Upper lobe of left lung (tissue), 6 donors: Measurements from ENCODE around the gene RPL34. TPM values are rescaled to one million over a fixed set of nuclear protein-coding genes. Genes with fewer than 3 reads are reported as not detected.

Experiments
- ATAC-seq, 2 donors: fragments of 200-7000 bp; cut with Tn5 transposase; one replicate each; pipeline ENCODE4 v1.9.1; 2022; ENCODE audit warnings: mild to moderate bottlenecking in 2 of 2, moderate library complexity in 2 of 2; ENCODE audit not compliant: low FRiP score in 2 of 2
- DNase-seq, 2 donors: peaks; one replicate each; pipeline ENCODE4 v3.0.0-alpha.2; 2019 to 2020
- H3K27ac ChIP-seq, 4 donors: fragments of 200-600 bp; sonication (generic); one replicate each; pipeline ENCODE4 v1.5.1; 2016 to 2019
- H3K27me3 ChIP-seq, 4 donors: fragments of 200-600 bp; sonication (generic); one replicate each; pipeline ENCODE4 v1.5.1; 2017 to 2019
- H3K36me3 ChIP-seq, 4 donors: fragments of 200-600 bp; sonication (generic); one replicate each; pipeline ENCODE4 v1.5.1; 2016 to 2019
- H3K4me1 ChIP-seq, 4 donors: fragments of 200-600 bp; sonication (generic); one replicate each; pipeline ENCODE4 v1.5.1; 2018 to 2019
- H3K4me3 ChIP-seq, 4 donors: fragments of 200-600 bp; sonication (generic); one replicate each; pipeline ENCODE4 v1.5.1; 2017 to 2019; ENCODE audit warnings: mild to moderate bottlenecking in 2 of 4, moderate library complexity in 1 of 4
- H3K9me3 ChIP-seq, 4 donors: fragments of 200-600 bp; sonication (generic); one replicate each; pipeline ENCODE4 v1.5.1; 2018 to 2019
- CTCF ChIP-seq, 6 experiments: fragments of 450-650 bp in 4 of 6; fragments of 200-600 bp in 2 of 6; sonication (generic) in 2 of 6; IDR thresholded peaks; one replicate each; pipeline ENCODE4 v1.5.1; 2016 to 2019; ENCODE audit warnings: antibody characterized with exemption in 6 of 6
- EP300 ChIP-seq, 4 donors: sonication (generic); formaldehyde crosslinking; IDR thresholded peaks; one replicate each; pipeline ENCODE4 v1.5.1; 2017; ENCODE audit warnings: antibody characterized with exemption in 4 of 4, control low read depth in 2 of 4
- POLR2A ChIP-seq, 4 donors: fragments of 450-650 bp; IDR thresholded peaks; one replicate each; pipeline ENCODE4 v1.5.1; 2016 to 2017; ENCODE audit warnings: antibody characterized with exemption in 4 of 4, mild to moderate bottlenecking in 2 of 4
- POLR2AphosphoS5 ChIP-seq, 2 donors: sonication (generic); formaldehyde crosslinking; IDR thresholded peaks; one replicate each; pipeline ENCODE4 v1.5.1; 2017; ENCODE audit warnings: antibody characterized with exemption in 2 of 2
- WGBS, 2 donors: methylation state at CpG; one replicate each; pipeline ENCODE4 v1.1.5; 2017 to 2018; 5-methylcytosine and 5-hydroxymethylcytosine counted together
- total RNA-seq, 6 donors: library from RNA; depleted of rRNA in 4 of 6; stranded (reverse); fragments of >200 nt in 4 of 6; gene quantifications; one replicate each; pipeline versions ENCODE4 v1.1.0 to v1.2.1, GENCODE V29; 2016 to 2021
- donor health status: DM: no; HTN: no; CAD: no; lungs with moderate emphysema.
- donor health status: DM: no; HTN: yes; CAD: no; lungs with severe emphysema.

Gene RPL34
- total RNA-seq, 6 donors from 2014 or later: 181 to 1,016 (median 526) TPM

DNA sequence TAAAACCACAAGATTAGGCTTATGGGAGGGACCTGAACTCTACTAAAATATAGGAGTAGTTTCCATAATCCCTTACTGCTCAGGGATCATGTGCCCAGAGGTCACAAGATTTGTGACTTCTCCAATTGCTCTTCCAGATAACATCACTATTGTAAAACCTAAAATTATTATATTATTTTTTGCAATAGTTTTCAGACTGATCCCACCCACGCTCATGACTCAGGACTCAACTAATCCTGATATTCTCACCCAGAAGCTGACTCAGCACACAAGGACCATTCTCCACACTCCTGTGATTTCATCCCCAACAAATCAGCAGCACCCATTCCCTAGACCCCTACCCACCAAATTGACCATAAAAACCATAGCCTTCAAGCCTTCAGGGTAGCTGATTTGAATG is 24.0 kb upstream of the RPL34 start:
- Histone ChIP-seq H3K36me3 (no peaks in the 10 kb centered on the region), H3K4me3 (no peak overlapping the region), H3K4me1 (peaks cover 0 to 2% (median 0%) of the 10 kb centered on the region in 4 donors), H3K27ac (no peak overlapping the region), H3K9me3 (no peaks in the 10 kb centered on the region), H3K27me3 (no peaks in the 10 kb centered on the region)
- 92 to 100% methylated on average over 1 of the region's 1 CpG for WGBS, 2 donors
- ATAC-seq: no peak
- no peak for DNase-seq
- TF ChIP-seq POLR2A (IDR thresholded peaks at IDR 0.05) (no peak), POLR2AphosphoS5 (IDR thresholded peaks at IDR 0.05) (no peak), EP300 (IDR thresholded peaks at IDR 0.05) (no peak), CTCF (IDR thresholded peaks at IDR 0.05) (no peak)

DNA sequence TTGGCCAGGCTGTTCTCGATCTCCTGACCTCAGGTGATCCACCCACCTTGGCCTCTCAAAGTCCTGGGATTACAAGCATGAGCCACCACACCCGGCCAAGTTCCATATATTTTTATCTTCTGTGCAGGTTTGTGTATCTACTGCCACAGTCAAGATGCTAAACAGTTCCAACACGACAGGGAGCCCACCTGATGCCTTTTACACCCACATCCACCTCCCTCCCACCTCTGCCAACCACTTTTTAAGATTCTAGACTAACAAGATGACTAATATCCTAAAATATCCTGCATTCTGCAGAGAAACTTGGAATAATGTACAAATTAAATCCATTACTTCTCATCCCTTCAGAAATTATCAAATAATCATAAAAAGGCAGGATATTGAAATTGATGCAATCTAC is 19.3 kb upstream of the RPL34 start:
- H3K27me3 ChIP-seq: no peaks in the 10 kb centered on the region
- no peaks in the 10 kb centered on the region for H3K4me1 ChIP-seq
- ATAC-seq: no peak
- H3K4me3 ChIP-seq: no peak overlapping the region
- H3K27ac ChIP-seq: no peak overlapping the region
- DNase-seq: no peak
- no peak for TF ChIP-seq EP300 (IDR thresholded peaks at IDR 0.05)
- no peak for TF ChIP-seq CTCF (IDR thresholded peaks at IDR 0.05)
- TF ChIP-seq POLR2A (IDR thresholded peaks at IDR 0.05): no peak
- TF ChIP-seq POLR2AphosphoS5 (IDR thresholded peaks at IDR 0.05): no peak
- no peaks in the 10 kb centered on the region for H3K9me3 ChIP-seq
- WGBS, 2 donors: 85 to 86% methylated on average over 3 of the region's 3 CpGs
- no peaks in the 10 kb centered on the region for H3K36me3 ChIP-seq

DNA sequence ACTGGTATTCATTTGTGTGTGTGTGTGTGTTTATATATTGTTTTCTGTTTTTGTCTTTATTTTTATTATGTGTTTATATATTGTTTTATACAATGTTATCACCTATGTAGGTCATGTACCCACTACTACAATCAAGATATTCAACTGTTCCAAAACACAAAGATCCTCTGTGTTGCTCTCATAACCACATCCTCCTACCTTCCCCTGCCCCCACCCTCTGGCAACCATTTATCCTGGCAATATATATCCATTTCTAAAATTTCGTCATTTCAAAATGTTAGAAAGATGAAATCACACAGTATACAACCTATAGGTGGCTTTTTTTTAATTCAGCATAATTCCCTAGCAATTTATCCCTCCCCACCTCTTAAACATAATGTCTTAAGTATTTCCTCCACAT is 18.8 kb upstream of the RPL34 start:
- no peaks in the 10 kb centered on the region for H3K27me3 ChIP-seq
- DNase-seq (no peak), ATAC-seq (no peak)
- H3K4me3 ChIP-seq: no peak overlapping the region
- H3K36me3 ChIP-seq: no peaks in the 10 kb centered on the region
- H3K27ac ChIP-seq: no peak overlapping the region
- 85 to 86% methylated on average over 1 of the region's 1 CpG for WGBS, 2 donors
- H3K9me3 ChIP-seq: no peaks in the 10 kb centered on the region
- TF ChIP-seq POLR2AphosphoS5 (IDR thresholded peaks at IDR 0.05): no peak
- no peak for TF ChIP-seq EP300 (IDR thresholded peaks at IDR 0.05)
- no peak for TF ChIP-seq POLR2A (IDR thresholded peaks at IDR 0.05)
- no peak for TF ChIP-seq CTCF (IDR thresholded peaks at IDR 0.05)
- no peaks in the 10 kb centered on the region for H3K4me1 ChIP-seq

DNA sequence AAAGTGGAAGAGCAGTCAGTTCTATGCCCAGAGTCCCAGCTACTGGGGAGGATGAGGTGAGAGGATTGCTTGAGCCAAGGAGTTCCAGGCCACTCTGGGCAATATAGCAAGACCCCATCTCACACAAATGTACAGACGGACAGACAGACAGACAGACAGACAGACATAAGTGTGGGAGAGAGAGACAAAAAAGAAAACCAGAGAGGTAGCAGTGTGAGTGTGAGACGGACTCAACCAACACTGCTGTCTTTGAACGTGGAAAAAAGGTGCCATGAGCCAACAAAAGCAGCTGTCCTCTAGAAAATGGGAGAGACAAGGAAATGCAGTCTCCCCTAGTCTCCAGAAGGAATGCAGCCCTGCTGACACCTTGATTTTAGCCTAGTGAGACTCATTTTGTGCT is 18.2 kb upstream of the RPL34 start:
- TF ChIP-seq CTCF (IDR thresholded peaks at IDR 0.05): no peak
- no peak for TF ChIP-seq POLR2AphosphoS5 (IDR thresholded peaks at IDR 0.05)
- no peak for TF ChIP-seq EP300 (IDR thresholded peaks at IDR 0.05)
- TF ChIP-seq POLR2A (IDR thresholded peaks at IDR 0.05): no peak
- Histone ChIP-seq H3K4me3 (no peak overlapping the region), H3K27me3 (no peaks in the 10 kb centered on the region), H3K27ac (no peak overlapping the region), H3K9me3 (no peaks in the 10 kb centered on the region), H3K36me3 (no peaks in the 10 kb centered on the region), H3K4me1 (no peaks in the 10 kb centered on the region)
- 75 to 86% methylated on average over 3 of the region's 3 CpGs for WGBS, 2 donors
- ATAC-seq: no peak
- DNase-seq: no peak

GRCh38 chr4:108607079-108607815 is 13.1 kb upstream of the RPL34 start:
- Histone ChIP-seq H3K27me3 (no peaks in the 10 kb centered on the region), H3K4me1 (no peaks in the 10 kb centered on the region), H3K27ac (no peak overlapping the region), H3K9me3 (no peaks in the 10 kb centered on the region), H3K36me3 (no peaks in the 10 kb centered on the region), H3K4me3 (no peak overlapping the region)
- TF ChIP-seq POLR2AphosphoS5 (IDR thresholded peaks at IDR 0.05) (no peak), POLR2A (IDR thresholded peaks at IDR 0.05) (no peak), CTCF (IDR thresholded peaks at IDR 0.05) (no peak), EP300 (IDR thresholded peaks at IDR 0.05) (no peak)
- 82 to 97% methylated on average over 4 of the region's 4 CpGs for WGBS, 2 donors
- ATAC-seq (no peak), DNase-seq (no peak)
